Measurements from ENCODE around the gene WAPL.
A peak's percentile ranks its signal among the peaks of the same experiment; 100 is the strongest.
"Not testable (repeated sequence)": the region's sequence is repeated elsewhere in the genome, so short reads cannot be mapped to it uniquely, and the experiment has no call there.

The WAPL gene, protein sequence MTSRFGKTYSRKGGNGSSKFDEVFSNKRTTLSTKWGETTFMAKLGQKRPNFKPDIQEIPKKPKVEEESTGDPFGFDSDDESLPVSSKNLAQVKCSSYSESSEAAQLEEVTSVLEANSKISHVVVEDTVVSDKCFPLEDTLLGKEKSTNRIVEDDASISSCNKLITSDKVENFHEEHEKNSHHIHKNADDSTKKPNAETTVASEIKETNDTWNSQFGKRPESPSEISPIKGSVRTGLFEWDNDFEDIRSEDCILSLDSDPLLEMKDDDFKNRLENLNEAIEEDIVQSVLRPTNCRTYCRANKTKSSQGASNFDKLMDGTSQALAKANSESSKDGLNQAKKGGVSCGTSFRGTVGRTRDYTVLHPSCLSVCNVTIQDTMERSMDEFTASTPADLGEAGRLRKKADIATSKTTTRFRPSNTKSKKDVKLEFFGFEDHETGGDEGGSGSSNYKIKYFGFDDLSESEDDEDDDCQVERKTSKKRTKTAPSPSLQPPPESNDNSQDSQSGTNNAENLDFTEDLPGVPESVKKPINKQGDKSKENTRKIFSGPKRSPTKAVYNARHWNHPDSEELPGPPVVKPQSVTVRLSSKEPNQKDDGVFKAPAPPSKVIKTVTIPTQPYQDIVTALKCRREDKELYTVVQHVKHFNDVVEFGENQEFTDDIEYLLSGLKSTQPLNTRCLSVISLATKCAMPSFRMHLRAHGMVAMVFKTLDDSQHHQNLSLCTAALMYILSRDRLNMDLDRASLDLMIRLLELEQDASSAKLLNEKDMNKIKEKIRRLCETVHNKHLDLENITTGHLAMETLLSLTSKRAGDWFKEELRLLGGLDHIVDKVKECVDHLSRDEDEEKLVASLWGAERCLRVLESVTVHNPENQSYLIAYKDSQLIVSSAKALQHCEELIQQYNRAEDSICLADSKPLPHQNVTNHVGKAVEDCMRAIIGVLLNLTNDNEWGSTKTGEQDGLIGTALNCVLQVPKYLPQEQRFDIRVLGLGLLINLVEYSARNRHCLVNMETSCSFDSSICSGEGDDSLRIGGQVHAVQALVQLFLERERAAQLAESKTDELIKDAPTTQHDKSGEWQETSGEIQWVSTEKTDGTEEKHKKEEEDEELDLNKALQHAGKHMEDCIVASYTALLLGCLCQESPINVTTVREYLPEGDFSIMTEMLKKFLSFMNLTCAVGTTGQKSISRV (N-terminal part only)

GRCh38 chr10:86521678-86522509, at the start of gene WAPL:
TSS of gene WAPL (minus strand) at chr10:86521792. CDS start at chr10:86518069, 3,723 bp downstream.
- DNase-seq, result peak; percentile 56 to 98 (median 93)

DNA sequence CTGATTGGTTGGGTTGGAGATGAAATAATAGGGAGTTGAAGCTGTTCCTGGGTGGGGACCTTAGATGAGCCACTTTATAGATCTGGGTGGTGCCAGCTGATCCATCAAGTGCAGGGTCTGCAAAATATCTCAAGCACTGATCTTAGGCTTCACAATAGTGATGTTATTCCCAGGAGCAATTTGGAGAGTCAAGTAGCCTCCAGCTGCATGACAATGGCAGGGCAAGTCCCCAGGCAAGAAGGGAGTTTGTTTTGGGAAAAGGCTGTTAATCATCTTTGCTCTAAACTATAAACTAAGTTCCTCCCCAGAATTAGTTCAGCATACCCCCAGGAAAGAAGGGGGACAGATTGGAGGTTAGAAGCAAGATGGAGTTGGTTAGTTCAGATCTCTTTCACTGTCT, 47.7 kb upstream of the WAPL start:
- DNase-seq, result no peak

GRCh38 chr10:86566518-86566917, 44.9 kb upstream of the WAPL start:
- not testable (repeated sequence) for DNase-seq

GRCh38 chr10:86563338-86563737, 41.7 kb upstream of the WAPL start:
- not testable (repeated sequence) for DNase-seq

DNA sequence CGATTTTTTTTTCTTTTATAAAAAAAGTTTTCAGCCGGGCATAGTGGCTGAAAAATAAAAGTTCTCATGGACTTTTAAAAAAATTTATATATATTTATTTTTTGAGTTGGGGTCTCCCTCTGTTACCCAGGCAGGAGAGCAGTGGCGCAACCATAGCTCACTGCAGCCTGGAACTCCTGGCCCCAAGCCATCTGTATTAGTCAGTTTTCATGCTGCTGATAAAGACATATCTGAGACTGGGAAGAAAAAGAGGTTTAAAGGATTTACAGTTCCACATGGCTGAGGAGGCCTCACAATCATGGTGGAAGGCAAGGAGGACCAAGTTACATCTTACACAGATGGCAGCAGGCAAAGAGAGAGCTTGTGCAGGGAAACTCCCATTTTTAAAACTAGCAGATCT, 37.1 kb upstream of the WAPL start:
- not testable (repeated sequence) for DNase-seq

GRCh38 chr10:86556933-86557649, 35.5 kb upstream of the WAPL start:
- no peak for DNase-seq

GRCh38 chr10:86556532-86556931, 34.9 kb upstream of the WAPL start:
- DNase-seq, result no peak

GRCh38 chr10:86553639-86554038, 32.0 kb upstream of the WAPL start:
- DNase-seq, result no peak

- no peak for DNase-seq
Measured at GRCh38 chr10:86553213-86553612, 31.6 kb upstream of the WAPL start.

GRCh38 chr10:86547296-86547695, 25.7 kb upstream of the WAPL start:
- no peak for DNase-seq

DNA sequence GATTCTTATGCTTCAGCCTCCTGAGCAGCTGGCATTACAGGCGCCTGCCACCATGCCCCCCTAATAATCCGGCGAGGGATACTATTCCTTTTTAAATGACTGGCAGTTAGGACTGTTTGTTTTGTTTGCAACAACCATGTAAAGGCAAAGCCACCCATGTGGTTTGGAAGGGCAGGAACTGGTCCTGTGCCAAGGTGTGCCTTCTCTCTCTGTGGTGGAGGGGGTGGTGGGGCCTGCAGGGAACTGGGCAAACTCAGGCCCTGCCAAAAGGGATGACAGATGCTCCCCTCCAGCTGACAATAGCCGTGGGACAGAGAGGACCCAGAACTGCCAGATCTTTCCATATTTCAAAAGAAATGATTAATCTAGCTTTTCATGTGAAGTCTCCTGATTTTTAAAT, 23.5 kb upstream of the WAPL start:
- DNase-seq, result peak in 6 of 14 donors; percentile 8 to 30 (median 16)

- DNase-seq, result no peak
Measured at GRCh38 chr10:86540016-86540415, 18.4 kb upstream of the WAPL start.

DNA sequence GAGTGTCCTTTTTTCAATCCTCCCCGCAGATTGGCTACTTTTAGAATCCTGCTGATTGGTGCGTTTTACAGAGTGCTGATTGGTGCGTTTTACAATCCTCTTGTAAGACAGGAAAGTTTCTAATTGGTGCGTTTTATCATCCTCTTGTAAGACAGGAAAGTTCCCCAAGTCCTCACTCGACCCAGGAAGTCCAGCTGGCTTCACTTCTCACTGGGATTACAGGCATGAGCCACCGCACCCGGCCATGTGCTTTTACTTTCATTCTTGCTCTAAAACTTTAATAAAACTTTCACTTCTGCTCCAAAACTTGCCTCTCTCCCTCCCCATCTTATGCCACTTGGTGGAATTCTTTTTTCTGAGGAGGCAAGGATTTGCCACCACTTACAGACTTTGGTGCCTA, 17.0 kb upstream of the WAPL start:
- DNase-seq, result no peak

DNA sequence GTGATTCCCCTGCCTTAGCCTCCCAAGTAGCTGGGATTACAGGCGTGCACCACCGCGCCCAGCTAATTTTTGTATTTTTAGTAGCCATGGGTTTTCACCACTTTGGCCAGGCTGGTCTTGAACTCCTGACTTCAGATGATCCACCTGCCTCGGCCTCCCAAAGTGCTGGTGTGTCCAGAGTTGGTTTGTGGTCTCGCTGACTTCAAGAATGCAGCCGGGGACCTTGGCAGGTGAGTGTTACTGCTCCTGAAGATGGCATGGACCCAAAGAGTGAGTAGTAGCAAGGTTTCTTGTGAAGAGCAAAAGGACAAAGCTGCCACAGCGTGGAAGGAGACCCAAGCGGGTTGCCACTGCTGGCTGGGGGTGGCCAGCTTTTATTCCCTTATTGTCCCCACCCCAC, 16.4 kb upstream of the WAPL start:
- DNase-seq, result peak in 1 of 14 donors; percentile 7

- peak in 1 of 14 donors; percentile 3 for DNase-seq
Measured at GRCh38 chr10:86536294-86536861, 14.8 kb upstream of the WAPL start.

DNA sequence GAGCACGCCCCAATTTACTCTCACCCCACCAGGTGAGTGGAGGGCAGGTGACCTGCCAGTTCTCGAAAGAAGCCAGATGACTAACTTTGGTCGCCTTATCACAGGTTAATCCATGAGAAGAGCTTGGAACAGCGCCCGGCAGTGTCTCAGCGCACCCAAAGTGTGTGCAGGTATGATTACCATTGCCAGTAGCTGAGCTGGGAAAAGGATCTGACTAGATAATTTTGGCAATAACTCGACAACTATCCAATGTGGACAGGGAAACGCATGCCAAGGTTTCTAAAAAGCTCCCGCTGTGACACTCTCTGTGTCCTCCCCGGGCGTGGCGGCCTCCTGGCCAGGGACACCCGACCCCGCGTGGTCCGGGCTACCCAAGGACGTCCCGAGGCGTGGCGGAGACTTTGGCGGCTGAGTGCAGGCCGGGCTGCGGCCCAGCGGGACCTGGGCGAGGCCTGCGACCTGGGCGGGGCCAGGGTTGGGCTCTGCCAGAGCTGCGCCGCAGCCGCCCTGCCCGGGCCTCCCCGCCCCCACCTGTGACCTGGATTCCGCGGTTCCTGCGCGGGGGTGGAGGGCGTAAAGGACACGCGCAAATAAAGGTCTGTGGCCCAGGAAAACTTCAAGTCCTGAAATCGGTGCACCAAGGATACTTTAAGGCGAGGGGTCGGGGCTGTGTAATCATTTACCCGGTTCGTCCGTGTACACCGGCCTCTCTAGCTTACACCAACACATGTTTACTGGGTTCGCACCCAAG, 13.7 kb upstream of the WAPL start:
- DNase-seq, result peak in 9 of 14 donors; percentile 7 to 49 (median 16)

DNA sequence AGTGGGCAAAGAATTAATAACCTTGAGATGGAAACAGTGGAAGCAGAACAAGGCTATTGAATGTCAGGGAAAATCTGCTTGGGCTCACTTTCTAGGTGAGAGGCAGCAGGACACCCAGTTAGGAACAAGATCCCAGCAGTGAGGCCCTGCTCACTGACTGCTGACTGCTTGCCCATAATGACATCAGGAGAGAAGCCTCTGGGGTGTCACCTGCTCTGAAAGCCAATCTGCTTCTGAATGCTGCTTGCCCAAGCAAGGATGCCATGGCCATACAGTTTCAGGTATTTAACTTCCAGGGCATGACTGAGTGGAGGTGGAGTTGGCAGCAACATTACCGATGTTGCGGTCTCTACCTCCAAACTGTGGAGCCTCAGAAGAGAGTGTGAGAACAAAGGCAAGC, 11.7 kb upstream of the WAPL start:
- peak in 1 of 14 donors; percentile 24 for DNase-seq

- not testable (repeated sequence) for DNase-seq
Measured at GRCh38 chr10:86528736-86529135, 7.1 kb upstream of the WAPL start.

GRCh38 chr10:86526606-86527005, 5.0 kb upstream of the WAPL start:
- DNase-seq, result no peak

DNA sequence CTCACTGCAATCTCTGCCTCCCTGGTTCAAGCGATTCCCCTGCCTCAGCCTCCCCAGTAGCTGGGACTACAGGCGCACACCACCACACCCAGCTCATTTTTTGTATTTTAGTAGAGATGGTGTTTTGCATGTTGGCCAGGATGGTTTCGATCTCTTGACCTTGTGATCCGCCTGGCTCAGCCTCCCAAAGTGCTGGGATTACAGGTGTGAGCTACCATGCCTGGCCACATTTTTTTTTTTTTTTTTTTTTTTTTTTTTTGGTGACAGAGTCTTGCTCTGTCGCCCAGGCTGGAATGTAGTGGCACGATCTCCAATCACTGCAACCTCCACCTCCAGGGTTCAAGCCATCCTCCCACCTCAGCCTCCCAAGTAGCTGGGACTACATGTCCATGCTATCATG, 4.1 kb upstream of the WAPL start:
- not testable (repeated sequence) for DNase-seq

Data from C1 segment of cervical spinal cord (tissue), 14 donors.